GM21717 (cell line): Measurements from ENCODE around the gene METTL16.

Source experiments
- ATAC-seq: cut with Tn5 transposase; IDR thresholded peaks from one replicate; pipeline ENCODE4 v1.9.1; 2021; ENCODE audit warnings: mild to moderate bottlenecking, moderate library complexity; ENCODE audit not compliant: unreplicated experiment

The METTL16 gene

GRCh38 chr17:2385240-2386210 is 126.2 kb downstream of the METTL16 start:
- no peak for ATAC-seq

- ATAC-seq, result no peak
Observed at GRCh38 chr17:2384439-2385127, 127.1 kb downstream of the METTL16 start.

- ATAC-seq, result no peak
Observed at GRCh38 chr17:2383628-2384167, 128.0 kb downstream of the METTL16 start.

- ATAC-seq, result no peak
Observed at GRCh38 chr17:2380950-2381649, 130.6 kb downstream of the METTL16 start.

GRCh38 chr17:2380226-2380922 is 131.3 kb downstream of the METTL16 start:
- no peak for ATAC-seq

GRCh38 chr17:2379489-2380225 is 132.0 kb downstream of the METTL16 start:
- ATAC-seq, result no peak

GRCh38 chr17:2378905-2379304 is 132.8 kb downstream of the METTL16 start:
- no peak for ATAC-seq

GRCh38 chr17:2377659-2378058 is 134.0 kb downstream of the METTL16 start:
- no peak for ATAC-seq

- no peak for ATAC-seq
Observed at GRCh38 chr17:2376107-2376506, 135.6 kb downstream of the METTL16 start.

- ATAC-seq, result no peak
Observed at GRCh38 chr17:2375406-2375805, 136.3 kb downstream of the METTL16 start.

GRCh38 chr17:2374549-2375285 is 137.0 kb downstream of the METTL16 start:
- ATAC-seq, result no peak

GRCh38 chr17:2373179-2373578 is 138.5 kb downstream of the METTL16 start:
- no peak for ATAC-seq

GRCh38 chr17:2372681-2373080 is 139.0 kb downstream of the METTL16 start:
- no peak for ATAC-seq

- ATAC-seq, result no peak
Observed at GRCh38 chr17:2372180-2372579, 139.5 kb downstream of the METTL16 start.

- no peak for ATAC-seq
Observed at GRCh38 chr17:2371183-2372130, 140.2 kb downstream of the METTL16 start.

GRCh38 chr17:2370211-2370589 is 141.5 kb downstream of the METTL16 start:
- no peak for ATAC-seq

- ATAC-seq, result no peak
Observed at GRCh38 chr17:2369551-2370210, 142.0 kb downstream of the METTL16 start.

- no peak for ATAC-seq
Observed at GRCh38 chr17:2369039-2369438, 142.6 kb downstream of the METTL16 start.
